WTC11 (cell line): ENCODE results near the gene URM1. TPM values are rescaled to one million over a fixed set of nuclear protein-coding genes. Genes with fewer than 3 reads are reported as not detected.

Experiments
- ATAC-seq: fragments of 200-7000 bp; cut with Tn5 transposase; 2 replicates; pipeline ENCODE4 v1.10.0; 2021; ENCODE audit warnings: mild to moderate bottlenecking, moderate library complexity
- CTCF ChIA-PET: fragments of 300-600 bp; sonication (Branson Sonifier 250); formaldehyde crosslinking; loops from one replicate; lab custom pipeline; 2021; ENCODE audit warnings: antibody characterized with exemption; lab: Charles Lee
- POLR2A ChIA-PET: fragments of 350-600 bp; sonication (Branson Sonifier 250); formaldehyde crosslinking; loops from one replicate; lab custom pipeline; 2021; ENCODE audit warnings: antibody characterized with exemption; lab: Charles Lee
- DNase-seq: peaks from one replicate; pipeline ENCODE4 v3.0.0; 2021; ENCODE audit warnings: low spot score
- H3K27ac Mint-ChIP-seq: 2 replicates; pipeline ENCODE4 v1.8.0; 2021; ENCODE audit warnings: mixed read lengths
- H3K27me3 Mint-ChIP-seq: 2 replicates; pipeline ENCODE4 v1.8.0; 2021; ENCODE audit warnings: low read depth, mild to moderate bottlenecking, moderate library complexity, mixed read lengths
- H3K36me3 Mint-ChIP-seq: 2 replicates; pipeline ENCODE4 v1.8.0; 2021; ENCODE audit warnings: mixed read lengths
- H3K4me1 Mint-ChIP-seq: 2 replicates; pipeline ENCODE4 v1.8.0; 2022; ENCODE audit warnings: mixed read lengths
- H3K4me3 Mint-ChIP-seq: 2 replicates; pipeline ENCODE4 v1.8.0; 2021; ENCODE audit warnings: mild to moderate bottlenecking, moderate library complexity, mixed read lengths
- H3K9me3 Mint-ChIP-seq: 2 replicates; pipeline ENCODE4 v1.8.0; 2021; ENCODE audit warnings: mixed read lengths
- ATF1 ChIP-seq: sonication (generic); formaldehyde crosslinking; IDR thresholded peaks from 2 replicates; pipeline ENCODE4 v1.8.1; 2023; ENCODE audit warnings: mild to moderate bottlenecking, moderate library complexity, missing genetic modification reagents
- CBFB ChIP-seq: sonication (generic); formaldehyde crosslinking; IDR thresholded peaks from 2 replicates; pipeline ENCODE4 v1.8.1; 2022; ENCODE audit warnings: mild to moderate bottlenecking, low read depth, missing genetic modification reagents
- CREM ChIP-seq: sonication (generic); formaldehyde crosslinking; IDR thresholded peaks from 2 replicates; pipeline ENCODE4 v1.8.1; 2022; ENCODE audit warnings: mild to moderate bottlenecking, missing genetic modification reagents, moderate library complexity
- CTCF ChIP-seq: fragments of 200-600 bp; IDR thresholded peaks from 2 replicates; pipeline ENCODE4 v1.8.0; 2022; ENCODE audit warnings: antibody characterized with exemption
- HMGA2 ChIP-seq: fragments of 250-450 bp; sonication (Bioruptor Pico); IDR thresholded peaks from 2 replicates; pipeline ENCODE4 v1.4.0; 2021; ENCODE audit warnings: mild to moderate bottlenecking, moderate library complexity
- HMGXB4 ChIP-seq: sonication (generic); formaldehyde crosslinking; IDR thresholded peaks from 2 replicates; pipeline ENCODE4 v1.8.1; 2023; ENCODE audit warnings: mild to moderate bottlenecking, moderate library complexity, missing genetic modification reagents
- JUN ChIP-seq: sonication (generic); formaldehyde crosslinking; IDR thresholded peaks from 2 replicates; pipeline ENCODE4 v1.8.0; 2023; ENCODE audit warnings: mild to moderate bottlenecking, missing genetic modification reagents
- MAX ChIP-seq: sonication (generic); formaldehyde crosslinking; IDR thresholded peaks from 2 replicates; pipeline ENCODE4 v1.8.0; 2022; ENCODE audit warnings: mild to moderate bottlenecking, missing genetic modification reagents
- NFATC4 ChIP-seq: fragments of 250-450 bp; sonication (Bioruptor Pico); IDR thresholded peaks from 2 replicates; pipeline ENCODE4 v1.9.0; 2021; ENCODE audit warnings: mild to moderate bottlenecking
- NR2C2 ChIP-seq: sonication (generic); formaldehyde crosslinking; IDR thresholded peaks from 2 replicates; pipeline ENCODE4 v1.8.0; 2022; ENCODE audit warnings: mild to moderate bottlenecking, missing genetic modification reagents
- PREB ChIP-seq: sonication (generic); formaldehyde crosslinking; IDR thresholded peaks from 2 replicates; pipeline ENCODE4 v1.8.1; 2022; ENCODE audit warnings: mild to moderate bottlenecking, missing genetic modification reagents, moderate library complexity, borderline replicate concordance
- SP1 ChIP-seq: sonication (generic); formaldehyde crosslinking; conservative IDR thresholded peaks from 2 replicates; pipeline ENCODE4 v1.8.1; 2022; ENCODE audit warnings: missing genetic modification reagents
- TEAD1 ChIP-seq: sonication (generic); formaldehyde crosslinking; IDR thresholded peaks from 2 replicates; pipeline ENCODE4 v1.8.0; 2022; ENCODE audit warnings: mild to moderate bottlenecking, missing genetic modification reagents
- ZNF138 ChIP-seq: sonication (generic); formaldehyde crosslinking; conservative IDR thresholded peaks from 2 replicates; pipeline ENCODE4 v1.8.1; 2022; ENCODE audit warnings: mild to moderate bottlenecking, moderate library complexity, missing genetic modification reagents
- ZNF219 ChIP-seq: sonication (generic); formaldehyde crosslinking; IDR thresholded peaks from 2 replicates; pipeline ENCODE4 v1.8.0; 2023; ENCODE audit warnings: missing genetic modification reagents, mild to moderate bottlenecking, borderline replicate concordance
- ZNF396 ChIP-seq: fragments of 250-450 bp; sonication (Bioruptor Pico); IDR thresholded peaks from 2 replicates; pipeline ENCODE4 v1.8.0; 2021; ENCODE audit warnings: mild to moderate bottlenecking, moderate library complexity, borderline replicate concordance
- total RNA-seq: library from RNA; stranded (reverse); gene quantifications from 3 replicates; pipeline ENCODE4 v1.2.3, GENCODE V29; 2021
- TF ChIP-seq, protein P1 (sequence below): sonication (generic); formaldehyde crosslinking; IDR thresholded peaks from 2 replicates; pipeline ENCODE4 v1.8.0; 2023; ENCODE audit warnings: missing genetic modification reagents
- TF ChIP-seq, protein P2 (sequence below): sonication (generic); formaldehyde crosslinking; IDR thresholded peaks from 2 replicates; pipeline ENCODE4 v1.8.1; 2023; ENCODE audit warnings: mild to moderate bottlenecking, missing genetic modification reagents
- TF ChIP-seq, protein P3 (sequence below): fragments of 250-450 bp; sonication (Bioruptor Pico); conservative IDR thresholded peaks from 2 replicates; pipeline ENCODE4 v1.9.0; 2021; ENCODE audit warnings: mild to moderate bottlenecking
- TF ChIP-seq, protein P4 (sequence below): sonication (generic); formaldehyde crosslinking; IDR thresholded peaks from 2 replicates; pipeline ENCODE4 v1.8.0; 2023; ENCODE audit warnings: mild to moderate bottlenecking, missing genetic modification reagents

The URM1 gene
- total RNA-seq, 1 experiment from 2014 or later, result 67.9 TPM

DNA sequence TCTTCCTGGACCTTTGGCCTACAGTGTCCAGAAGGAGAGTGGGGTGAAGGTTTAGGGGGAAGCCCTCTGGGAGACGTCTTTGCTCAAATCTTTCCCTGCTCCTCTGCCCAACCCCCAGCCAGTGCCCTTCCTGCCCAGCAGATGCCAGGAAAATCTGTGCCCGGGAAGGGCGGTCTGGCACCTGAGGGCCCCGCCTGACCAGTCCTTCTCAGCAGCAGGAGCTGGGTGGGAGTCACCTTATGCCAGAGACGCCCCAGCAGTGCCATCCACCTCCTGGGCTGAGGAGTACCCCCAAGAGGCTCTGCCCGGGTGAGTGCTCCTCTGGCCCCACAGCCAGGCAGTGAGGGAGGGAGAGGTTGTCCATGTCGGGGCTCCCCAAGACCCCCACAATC, 34.6 kb downstream of the URM1 start:
- Mint-ChIP-seq H3K9me3 (no peaks in the 10 kb centered on the region), H3K36me3 (no peaks in the 10 kb centered on the region), H3K4me3 (no peak overlapping the region), H3K27me3 (peaks cover 99% of the 10 kb centered on the region), H3K27ac (no peak overlapping the region), H3K4me1 (peaks cover 33% of the 10 kb centered on the region)
- DNase-seq (no peak), ATAC-seq (no peak)
- ChIA-PET POLR2A (interaction anchor here (0.7 kb wide), 1 partner anchor 41 kb away, joined by 3 read pairs; no protein-coding TSS in a partner anchor), CTCF (interaction anchor here (0.7 to 3.1 kb wide), 5 partner anchors 10 to 51 kb away, joined by 3 to 17 read pairs (median 3); partner anchors contain the start of gene URM1)
- TF ChIP-seq, protein P1, sequence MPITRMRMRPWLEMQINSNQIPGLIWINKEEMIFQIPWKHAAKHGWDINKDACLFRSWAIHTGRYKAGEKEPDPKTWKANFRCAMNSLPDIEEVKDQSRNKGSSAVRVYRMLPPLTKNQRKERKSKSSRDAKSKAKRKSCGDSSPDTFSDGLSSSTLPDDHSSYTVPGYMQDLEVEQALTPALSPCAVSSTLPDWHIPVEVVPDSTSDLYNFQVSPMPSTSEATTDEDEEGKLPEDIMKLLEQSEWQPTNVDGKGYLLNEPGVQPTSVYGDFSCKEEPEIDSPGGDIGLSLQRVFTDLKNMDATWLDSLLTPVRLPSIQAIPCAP (CRISPR knock-in tag), result no peak

- H3K4me1 Mint-ChIP-seq, result peaks cover 37% of the 10 kb centered on the region
- H3K9me3 Mint-ChIP-seq, result no peaks in the 10 kb centered on the region
- H3K36me3 Mint-ChIP-seq, result no peaks in the 10 kb centered on the region
- TF ChIP-seq NFATC4 (CRISPR knock-in tag) (no peak), ZNF219 (CRISPR knock-in tag) (no peak), JUN (no peak), NR2C2 (CRISPR knock-in tag) (no peak), ZNF138 (CRISPR knock-in tag) (no peak), PREB (CRISPR knock-in tag) (no peak), MAX (no peak), ZNF396 (no peak), TEAD1 (CRISPR knock-in tag) (no peak), HMGXB4 (CRISPR knock-in tag) (no peak), ATF1 (CRISPR knock-in tag) (no peak)
- TF ChIP-seq, protein P2, sequence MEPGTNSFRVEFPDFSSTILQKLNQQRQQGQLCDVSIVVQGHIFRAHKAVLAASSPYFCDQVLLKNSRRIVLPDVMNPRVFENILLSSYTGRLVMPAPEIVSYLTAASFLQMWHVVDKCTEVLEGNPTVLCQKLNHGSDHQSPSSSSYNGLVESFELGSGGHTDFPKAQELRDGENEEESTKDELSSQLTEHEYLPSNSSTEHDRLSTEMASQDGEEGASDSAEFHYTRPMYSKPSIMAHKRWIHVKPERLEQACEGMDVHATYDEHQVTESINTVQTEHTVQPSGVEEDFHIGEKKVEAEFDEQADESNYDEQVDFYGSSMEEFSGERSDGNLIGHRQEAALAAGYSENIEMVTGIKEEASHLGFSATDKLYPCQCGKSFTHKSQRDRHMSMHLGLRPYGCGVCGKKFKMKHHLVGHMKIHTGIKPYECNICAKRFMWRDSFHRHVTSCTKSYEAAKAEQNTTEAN (CRISPR knock-in tag), result no peak
- TF ChIP-seq, protein P3, sequence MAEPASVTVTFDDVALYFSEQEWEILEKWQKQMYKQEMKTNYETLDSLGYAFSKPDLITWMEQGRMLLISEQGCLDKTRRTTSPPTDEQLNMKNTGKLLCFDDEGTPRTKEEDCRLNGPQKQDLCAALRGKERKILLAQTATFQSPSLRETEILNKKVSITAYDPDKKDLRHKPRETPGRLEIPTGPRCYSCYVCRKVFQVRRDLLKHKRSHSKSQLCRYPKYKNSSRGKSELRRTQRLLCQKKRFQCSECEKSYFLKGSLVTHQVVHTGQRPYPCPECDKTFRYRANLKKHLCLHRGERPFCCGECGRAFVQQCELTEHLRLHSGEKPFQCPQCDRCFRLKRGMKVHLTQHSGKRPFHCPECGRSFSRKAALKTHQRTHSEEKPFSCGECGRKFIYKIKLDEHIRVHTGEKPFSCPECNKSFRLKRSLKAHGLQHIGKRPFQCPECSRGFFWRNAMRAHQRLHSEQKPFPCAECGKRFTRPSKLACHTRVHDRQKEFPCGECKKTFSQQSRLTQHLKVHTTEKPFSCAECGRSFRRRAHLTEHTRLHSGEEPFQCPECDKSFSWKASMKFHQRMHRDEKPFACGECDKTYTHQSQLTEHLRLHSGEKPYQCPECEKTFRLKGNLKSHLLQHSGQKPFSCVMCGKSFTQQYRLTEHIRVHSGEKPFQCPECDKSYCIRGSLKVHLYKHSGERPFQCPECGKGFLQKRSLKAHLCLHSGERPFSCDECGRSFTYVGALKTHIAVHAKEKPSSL, result no peak
- ChIA-PET POLR2A (no interaction called here), CTCF (interaction anchor here (1.0 to 3.1 kb wide), 5 partner anchors 10 to 45 kb away, joined by 3 to 17 read pairs (median 3); no protein-coding TSS in a partner anchor)
- DNase-seq, result no peak
- no peak for ATAC-seq
- no peak overlapping the region for H3K4me3 Mint-ChIP-seq
- H3K27me3 Mint-ChIP-seq, result peaks cover 99% of the 10 kb centered on the region
- no peak overlapping the region for H3K27ac Mint-ChIP-seq
Observed at GRCh38 chr9:128406848-128407391, 35.7 kb downstream of the URM1 start.

DNA sequence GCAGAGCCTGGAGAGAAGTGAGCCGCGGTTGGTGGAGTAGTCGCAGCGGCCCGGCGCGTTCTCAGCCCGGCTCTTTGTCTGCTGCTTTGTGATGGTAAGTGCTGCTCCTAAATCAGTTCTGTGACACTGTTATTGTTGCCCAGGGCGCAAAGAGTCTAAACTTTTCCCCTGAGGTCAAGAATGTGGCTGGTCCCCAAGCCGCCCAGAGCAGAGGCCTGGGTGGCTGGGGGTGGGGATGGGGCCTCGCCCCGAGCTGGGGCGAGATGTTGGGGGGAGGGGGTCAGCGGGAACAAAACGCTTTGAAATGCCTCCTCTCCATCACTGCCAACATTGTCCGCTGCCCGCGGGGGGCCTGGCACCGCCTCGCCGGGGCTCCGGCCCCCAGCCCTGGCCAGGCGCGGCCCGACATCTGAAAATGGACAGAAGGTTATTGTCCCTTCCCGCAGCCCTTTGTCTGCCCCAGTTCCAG, 37.8 kb downstream of the URM1 start:
- H3K36me3 Mint-ChIP-seq, result no peaks in the 10 kb centered on the region
- H3K27me3 Mint-ChIP-seq, result peaks cover 97% of the 10 kb centered on the region
- peaks cover 37% of the 10 kb centered on the region for H3K4me1 Mint-ChIP-seq
- ChIA-PET POLR2A (interaction anchor here (0.9 kb wide), 1 partner anchor 44 kb away, joined by 3 read pairs; no protein-coding TSS in a partner anchor), CTCF (interaction anchor here (1.0 to 7.7 kb wide), 12 partner anchors 12 to 114 kb away, joined by 3 to 248 read pairs (median 14); partner anchors contain the start of genes CERCAM and URM1)
- H3K9me3 Mint-ChIP-seq, result no peaks in the 10 kb centered on the region
- peak overlapping the region; percentile 43 for H3K4me3 Mint-ChIP-seq
- peak; percentile 52 for DNase-seq
- ATAC-seq, result peak; percentile 17
- H3K27ac Mint-ChIP-seq, result no peak overlapping the region
- TF ChIP-seq CBFB (CRISPR knock-in tag), result no peak
- no peak for TF ChIP-seq CREM (CRISPR knock-in tag)
- TF ChIP-seq SP1 (CRISPR knock-in tag), result no peak
- TF ChIP-seq, protein P4, sequence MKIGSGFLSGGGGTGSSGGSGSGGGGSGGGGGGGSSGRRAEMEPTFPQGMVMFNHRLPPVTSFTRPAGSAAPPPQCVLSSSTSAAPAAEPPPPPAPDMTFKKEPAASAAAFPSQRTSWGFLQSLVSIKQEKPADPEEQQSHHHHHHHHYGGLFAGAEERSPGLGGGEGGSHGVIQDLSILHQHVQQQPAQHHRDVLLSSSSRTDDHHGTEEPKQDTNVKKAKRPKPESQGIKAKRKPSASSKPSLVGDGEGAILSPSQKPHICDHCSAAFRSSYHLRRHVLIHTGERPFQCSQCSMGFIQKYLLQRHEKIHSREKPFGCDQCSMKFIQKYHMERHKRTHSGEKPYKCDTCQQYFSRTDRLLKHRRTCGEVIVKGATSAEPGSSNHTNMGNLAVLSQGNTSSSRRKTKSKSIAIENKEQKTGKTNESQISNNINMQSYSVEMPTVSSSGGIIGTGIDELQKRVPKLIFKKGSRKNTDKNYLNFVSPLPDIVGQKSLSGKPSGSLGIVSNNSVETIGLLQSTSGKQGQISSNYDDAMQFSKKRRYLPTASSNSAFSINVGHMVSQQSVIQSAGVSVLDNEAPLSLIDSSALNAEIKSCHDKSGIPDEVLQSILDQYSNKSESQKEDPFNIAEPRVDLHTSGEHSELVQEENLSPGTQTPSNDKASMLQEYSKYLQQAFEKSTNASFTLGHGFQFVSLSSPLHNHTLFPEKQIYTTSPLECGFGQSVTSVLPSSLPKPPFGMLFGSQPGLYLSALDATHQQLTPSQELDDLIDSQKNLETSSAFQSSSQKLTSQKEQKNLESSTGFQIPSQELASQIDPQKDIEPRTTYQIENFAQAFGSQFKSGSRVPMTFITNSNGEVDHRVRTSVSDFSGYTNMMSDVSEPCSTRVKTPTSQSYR (CRISPR knock-in tag), result no peak
- TF ChIP-seq CTCF, result no peak
- TF ChIP-seq HMGA2 (CRISPR knock-in tag), result no peak
